GM19023 (cell line): ENCODE measurements around the gene RAE1.
A peak's percentile ranks its signal among the peaks of the same experiment; 100 is the strongest.

Experiments
- ATAC-seq: cut with Tn5 transposase; IDR thresholded peaks from one replicate; pipeline ENCODE4 v1.9.1; 2021; ENCODE audit warnings: mild to moderate bottlenecking, moderate library complexity; ENCODE audit not compliant: unreplicated experiment

Gene RAE1

GRCh38 chr20:57351042-57351783, at the start of gene RAE1:
Gene RAE1, plus strand, starts transcription at chr20:57351255. Its CDS starts 2,784 bp downstream, at chr20:57354039.
- ATAC-seq, result peak; percentile 85

GRCh38 chr20:57306747-57307146, 44.3 kb upstream of the RAE1 start:
- ATAC-seq, result no peak

GRCh38 chr20:57308451-57309271, 42.4 kb upstream of the RAE1 start:
- ATAC-seq, result no peak

- ATAC-seq, result no peak
Measured at GRCh38 chr20:57309544-57310115, 41.4 kb upstream of the RAE1 start.

- no peak for ATAC-seq
Measured at GRCh38 chr20:57310821-57311514, 40.1 kb upstream of the RAE1 start.

- no peak for ATAC-seq
Measured at GRCh38 chr20:57312138-57312537, 38.9 kb upstream of the RAE1 start.

- no peak for ATAC-seq
Measured at GRCh38 chr20:57313230-57313629, 37.8 kb upstream of the RAE1 start.

- no peak for ATAC-seq
Measured at GRCh38 chr20:57313951-57314350, 37.1 kb upstream of the RAE1 start.

- ATAC-seq, result no peak
Measured at GRCh38 chr20:57315083-57315975, 35.7 kb upstream of the RAE1 start.

- no peak for ATAC-seq
Measured at GRCh38 chr20:57315976-57316480, 35.0 kb upstream of the RAE1 start.

GRCh38 chr20:57316795-57317201, 34.3 kb upstream of the RAE1 start:
- ATAC-seq, result no peak

GRCh38 chr20:57317316-57317788, 33.7 kb upstream of the RAE1 start:
- ATAC-seq, result no peak

- no peak for ATAC-seq
Measured at GRCh38 chr20:57317789-57318371, 33.2 kb upstream of the RAE1 start.

- no peak for ATAC-seq
Measured at GRCh38 chr20:57319584-57319983, 31.5 kb upstream of the RAE1 start.

- ATAC-seq, result no peak
Measured at GRCh38 chr20:57320358-57320757, 30.7 kb upstream of the RAE1 start.

- no peak for ATAC-seq
Measured at GRCh38 chr20:57321142-57321541, 29.9 kb upstream of the RAE1 start.

GRCh38 chr20:57322476-57322875, 28.6 kb upstream of the RAE1 start:
- no peak for ATAC-seq

GRCh38 chr20:57323034-57323433, 28.0 kb upstream of the RAE1 start:
- no peak for ATAC-seq

GRCh38 chr20:57325632-57326356, 25.3 kb upstream of the RAE1 start:
- no peak for ATAC-seq
